Measurements from ENCODE around the gene RFTN1. TPM values are rescaled to one million over a fixed set of nuclear protein-coding genes. Genes with fewer than 3 reads are reported as not detected.
A peak's percentile ranks its signal among the peaks of the same experiment; 100 is the strongest.

RFTN1 gene
- polyA plus RNA-seq, 2 of the 4 experiments (the other 2 are of a cell fraction), result 1.8 to 3.7 TPM

DNA sequence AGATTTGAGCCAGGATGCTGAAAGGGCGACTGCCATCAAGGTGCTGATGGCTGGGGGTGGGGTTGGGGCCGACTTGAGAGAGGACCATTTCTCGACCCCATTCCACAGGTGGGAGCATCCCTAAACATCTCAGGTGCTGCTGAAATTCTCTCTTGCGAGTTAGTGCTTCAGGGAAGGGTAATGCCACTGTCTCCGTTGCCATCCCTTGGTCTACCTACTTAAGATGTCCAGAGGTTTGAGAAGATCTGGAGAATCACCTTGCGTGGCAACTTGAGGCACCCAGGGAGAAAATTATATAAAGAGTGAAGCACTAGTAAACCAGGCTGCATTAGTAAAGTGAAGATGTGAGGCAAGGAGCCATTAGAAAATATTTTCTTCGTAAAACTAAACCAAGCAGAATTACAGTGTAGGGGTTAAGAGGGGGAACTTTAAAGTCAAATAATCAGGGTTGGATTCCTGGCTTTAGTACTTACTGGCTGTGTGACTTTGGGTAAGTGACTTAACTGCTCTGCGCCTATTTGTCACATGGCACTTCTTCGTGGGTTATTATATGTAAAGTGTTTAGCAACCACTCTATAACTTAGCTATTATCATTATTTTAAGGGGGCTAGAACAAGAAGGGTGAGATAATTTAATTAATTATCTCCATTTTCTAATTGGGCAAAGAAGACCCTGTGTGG, 662 bp upstream of the RFTN1 start:
- no peak for ATAC-seq
- DNase-seq (ENCODE audit: low read depth in 1 of 2, low spot score in 1 of 2), result no peak
- TF ChIP-seq, protein P1, sequence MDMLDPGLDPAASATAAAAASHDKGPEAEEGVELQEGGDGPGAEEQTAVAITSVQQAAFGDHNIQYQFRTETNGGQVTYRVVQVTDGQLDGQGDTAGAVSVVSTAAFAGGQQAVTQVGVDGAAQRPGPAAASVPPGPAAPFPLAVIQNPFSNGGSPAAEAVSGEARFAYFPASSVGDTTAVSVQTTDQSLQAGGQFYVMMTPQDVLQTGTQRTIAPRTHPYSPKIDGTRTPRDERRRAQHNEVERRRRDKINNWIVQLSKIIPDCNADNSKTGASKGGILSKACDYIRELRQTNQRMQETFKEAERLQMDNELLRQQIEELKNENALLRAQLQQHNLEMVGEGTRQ (IDR thresholded peaks at IDR 0.05), result no peak
- TF ChIP-seq KDM1A (IDR thresholded peaks at IDR 0.05; ENCODE audit: low read depth), result no peak
- TF ChIP-seq, protein P2, sequence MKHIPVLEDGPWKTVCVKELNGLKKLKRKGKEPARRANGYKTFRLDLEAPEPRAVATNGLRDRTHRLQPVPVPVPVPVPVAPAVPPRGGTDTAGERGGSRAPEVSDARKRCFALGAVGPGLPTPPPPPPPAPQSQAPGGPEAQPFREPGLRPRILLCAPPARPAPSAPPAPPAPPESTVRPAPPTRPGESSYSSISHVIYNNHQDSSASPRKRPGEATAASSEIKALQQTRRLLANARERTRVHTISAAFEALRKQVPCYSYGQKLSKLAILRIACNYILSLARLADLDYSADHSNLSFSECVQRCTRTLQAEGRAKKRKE (CRISPR knock-in tag; IDR thresholded peaks at IDR 0.05; ENCODE audit: low read depth), result no peak
- TF ChIP-seq ZFP36 (IDR thresholded peaks at IDR 0.05; ENCODE audit: borderline replicate concordance, partially characterized antibody), result no peak
- no peak for TF ChIP-seq CHD2 (IDR thresholded peaks at IDR 0.05; ENCODE audit: low read length, partially characterized antibody)
- no peak for TF ChIP-seq MAFK (IDR thresholded peaks at IDR 0.05; ENCODE audit: partially characterized antibody)
- FAIRE-seq, result no peak
- ChIA-PET CTCF (no interaction called here), POLR2A (no interaction called here)
- Histone ChIP-seq H3K4me3 (peak overlapping the region; percentile 77), H3K4me2 (peak overlapping the region; percentile 86), H3K4me1 (no peaks in the 10 kb centered on the region), H3K9me3 (peaks cover 5% of the 10 kb centered on the region; the same call in 1 of the 3 replicates), H3K27ac (peak overlapping the region; percentile 71 to 88; a peak in 5 of 6 replicates)
- WGBS (ENCODE audit: missing lambda C conversion rate), result 66% methylated on average over 9 of the region's 9 CpGs

- no peak for DNase-seq (ENCODE audit: low read depth in 1 of 2, low spot score in 1 of 2)
- WGBS (ENCODE audit: missing lambda C conversion rate), result 82% methylated on average over 37 of the region's 37 CpGs
- ATAC-seq, result no peak; a peak in 2 of 6 replicates
- Histone ChIP-seq H3K27ac (peak overlapping the region in 1 of 2 experiments; percentile 88; a peak in 4 of 6 replicates), H3K4me2 (peak overlapping the region; percentile 86), H3K4me3 (peak overlapping the region; percentile 77), H3K4me1 (no peaks in the 10 kb centered on the region), H3K9me3 (no peaks in the 10 kb centered on the region)
- TF ChIP-seq EP300 (IDR thresholded peaks at IDR 0.05) (no peak), HES2 (IDR thresholded peaks at IDR 0.05) (no peak), ZFP36 (IDR thresholded peaks at IDR 0.05; ENCODE audit: borderline replicate concordance, partially characterized antibody) (no peak)
- FAIRE-seq, result no peak
- ChIA-PET CTCF (interaction anchor here (1.0 to 2.2 kb wide), 2 partner anchors 38 to 222 kb away, joined by 8 to 9 read pairs; no protein-coding TSS in a partner anchor), POLR2A (no interaction called here)
Observed at GRCh38 chr3:16512435-16513140, 911 bp downstream of the RFTN1 start.

- ATAC-seq, result no peak
- H3K9me3 ChIP-seq, result no peaks in the 10 kb centered on the region
- no peak overlapping the region for H3K27ac ChIP-seq
- ChIA-PET CTCF (interaction anchor here (1.0 to 2.2 kb wide), 5 partner anchors 9 to 244 kb away, joined by 3 to 9 read pairs (median 4); no protein-coding TSS in a partner anchor), POLR2A (no interaction called here)
- DNase-seq (ENCODE audit: low read depth in 1 of 2, low spot score in 1 of 2), result no peak
- FAIRE-seq, result no peak
- H3K4me3 ChIP-seq, result no peak overlapping the region
- H3K4me2 ChIP-seq, result no peak overlapping the region
- TF ChIP-seq SREBF2 (IDR thresholded peaks at IDR 0.05), result no peak
- TF ChIP-seq ZSCAN20 (CRISPR knock-in tag; IDR thresholded peaks at IDR 0.05), result no peak
- TF ChIP-seq E2F6 (IDR thresholded peaks at IDR 0.05; ENCODE audit: borderline replicate concordance, low read depth), result no peak
- no peak for TF ChIP-seq JUN (IDR thresholded peaks at IDR 0.05)
- TF ChIP-seq CHD2 (IDR thresholded peaks at IDR 0.05; ENCODE audit: low read length, partially characterized antibody), result no peak
- TF ChIP-seq EHMT2 (IDR thresholded peaks at IDR 0.05; ENCODE audit: low read depth), result no peak
- no peak for TF ChIP-seq RNF2 (IDR thresholded peaks at IDR 0.05; ENCODE audit: borderline replicate concordance, low read depth)
- TF ChIP-seq HDAC2 (IDR thresholded peaks at IDR 0.05), result no peak
- no peak for TF ChIP-seq MAZ (IDR thresholded peaks at IDR 0.05; ENCODE audit: borderline replicate concordance, low read depth, low read length)
- no peak for TF ChIP-seq HMGXB4 (CRISPR knock-in tag; IDR thresholded peaks at IDR 0.05; ENCODE audit: borderline replicate concordance)
- TF ChIP-seq JUNB (IDR thresholded peaks at IDR 0.05), result no peak
- TF ChIP-seq PBX3 (IDR thresholded peaks at IDR 0.05), result no peak
- TF ChIP-seq HOXB5 (CRISPR knock-in tag; IDR thresholded peaks at IDR 0.05), result no peak
- TF ChIP-seq ESRRA (IDR thresholded peaks at IDR 0.05; ENCODE audit: borderline replicate concordance, low read length), result no peak
- no peaks in the 10 kb centered on the region for H3K4me1 ChIP-seq
- 84% methylated on average over 11 of the region's 11 CpGs for WGBS (ENCODE audit: missing lambda C conversion rate)
Observed at GRCh38 chr3:16511681-16512434, 1.6 kb downstream of the RFTN1 start.
